HEK293 (cell line): Measurements from ENCODE around the gene THRAP3.

ENCODE experiments used
- CTCF ChIA-PET: fragments of 350-600 bp; formaldehyde crosslinking; extraction: SDS; loops from one replicate; lab custom pipeline; 2021; ENCODE audit warnings: antibody characterized with exemption; lab: Yijun Ruan, JAX
- POLR2A ChIA-PET: fragments of 300-600 bp; formaldehyde crosslinking; extraction: SDS; loops from one replicate; lab custom pipeline; 2020; ENCODE audit warnings: antibody characterized with exemption, inconsistent platforms; lab: Yijun Ruan, JAX
- H3K27ac ChIP-seq: fragments of 200-500 bp; sonication (Bioruptor generic); 2 replicates; pipeline ENCODE4 v1.5.1; 2014; ENCODE audit warnings: low read depth, low read length, control low read depth, inconsistent platforms; ENCODE audit errors: extremely low read depth
- H3K36me3 ChIP-seq, 2 experiments: fragments of 200-500 bp in 1 of 2; sonication (Bioruptor generic) in 1 of 2; 1 replicate in 1 of 2; 2 replicates in 1 of 2; pipeline ENCODE4 v1.5.1; 2014 to 2017; ENCODE audit warnings: inconsistent platforms in 2 of 2, low read length in 2 of 2; ENCODE audit not compliant: control insufficient read depth in 2 of 2, insufficient read depth in 1 of 2
- H3K4me1 ChIP-seq: fragments of 200-500 bp; sonication (Bioruptor generic); 2 replicates; pipeline ENCODE4 v1.5.1; 2014; ENCODE audit warnings: mild to moderate bottlenecking, low read length, inconsistent platforms; ENCODE audit not compliant: control insufficient read depth, insufficient read depth
- H3K4me3 ChIP-seq: 2 replicates; pipeline ENCODE4 v1.5.1; 2011; ENCODE audit warnings: low read depth, mild to moderate bottlenecking, control low read depth, low read length, moderate library complexity
- H3K9me3 ChIP-seq: fragments of 200-500 bp; sonication (Bioruptor generic); 2 replicates; pipeline ENCODE4 v1.5.1; 2014; ENCODE audit warnings: low read depth, low read length, inconsistent platforms; ENCODE audit not compliant: control insufficient read depth, insufficient read depth
- GLIS1 ChIP-seq: fragments of 450-650 bp; formaldehyde crosslinking; IDR thresholded peaks from 2 replicates; pipeline ENCODE4 v1.5.1; 2016; ENCODE audit warnings: missing biosample characterization, missing genetic modification characterization
- MYNN ChIP-seq: fragments of 450-650 bp; formaldehyde crosslinking; IDR thresholded peaks from 2 replicates; pipeline ENCODE4 v1.5.1; 2016; ENCODE audit warnings: missing biosample characterization, missing genetic modification characterization, borderline replicate concordance
- SCRT1 ChIP-seq: fragments of 450-650 bp; formaldehyde crosslinking; IDR thresholded peaks from 2 replicates; pipeline ENCODE4 v1.5.1; 2016; ENCODE audit warnings: missing biosample characterization, missing genetic modification characterization, borderline replicate concordance
- SP7 ChIP-seq: fragments of 450-650 bp; formaldehyde crosslinking; IDR thresholded peaks from 2 replicates; pipeline ENCODE4 v1.5.1; 2016; ENCODE audit warnings: missing biosample characterization, missing genetic modification characterization
- ZBTB48 ChIP-seq: fragments of 450-650 bp; formaldehyde crosslinking; IDR thresholded peaks from 2 replicates; pipeline ENCODE4 v1.5.1; 2016; ENCODE audit warnings: missing biosample characterization, missing genetic modification characterization
- ZBTB8A ChIP-seq: fragments of 450-650 bp; formaldehyde crosslinking; IDR thresholded peaks from 2 replicates; pipeline ENCODE4 v1.5.1; 2016; ENCODE audit warnings: missing biosample characterization, missing genetic modification characterization
- ZNF157 ChIP-seq: fragments of 450-650 bp; formaldehyde crosslinking; IDR thresholded peaks from 2 replicates; pipeline ENCODE4 v1.5.1; 2016; ENCODE audit warnings: missing biosample characterization, missing genetic modification characterization
- ZNF366 ChIP-seq: fragments of 450-650 bp; formaldehyde crosslinking; conservative IDR thresholded peaks from 2 replicates; pipeline ENCODE4 v1.5.1; 2016; ENCODE audit warnings: missing biosample characterization, missing genetic modification characterization
- ZNF571 ChIP-seq: fragments of 450-650 bp; formaldehyde crosslinking; IDR thresholded peaks from 2 replicates; pipeline ENCODE4 v1.5.0; 2017; ENCODE audit warnings: missing biosample characterization, missing genetic modification characterization
- ZNF629 ChIP-seq: fragments of 450-650 bp; formaldehyde crosslinking; IDR thresholded peaks from 2 replicates; pipeline ENCODE4 v1.5.1; 2017; ENCODE audit warnings: missing biosample characterization, missing genetic modification characterization
- ZNF768 ChIP-seq: fragments of 450-650 bp; formaldehyde crosslinking; IDR thresholded peaks from 2 replicates; pipeline ENCODE4 v1.5.1; 2018; ENCODE audit warnings: missing biosample characterization, mild to moderate bottlenecking, missing genetic modification characterization
- ZNF830 ChIP-seq: fragments of 450-650 bp; IDR thresholded peaks from 2 replicates; pipeline ENCODE4 v1.5.0; 2018; ENCODE audit warnings: missing biosample characterization, missing genetic modification characterization, low read depth, mild to moderate bottlenecking, moderate library complexity
- ZSCAN16 ChIP-seq: fragments of 450-650 bp; formaldehyde crosslinking; IDR thresholded peaks from 2 replicates; pipeline ENCODE4 v1.5.1; 2016; ENCODE audit warnings: missing biosample characterization, missing genetic modification characterization
- ZSCAN23 ChIP-seq: fragments of 450-650 bp; formaldehyde crosslinking; IDR thresholded peaks from 2 replicates; pipeline ENCODE4 v1.5.1; 2016; ENCODE audit warnings: missing biosample characterization, missing genetic modification characterization
- TF ChIP-seq, protein P1 (sequence below): fragments of 450-650 bp; formaldehyde crosslinking; IDR thresholded peaks from 2 replicates; pipeline ENCODE4 v1.5.1; 2016; ENCODE audit warnings: missing biosample characterization, missing genetic modification characterization
- TF ChIP-seq, protein P2 (sequence below): fragments of 450-650 bp; formaldehyde crosslinking; IDR thresholded peaks from 2 replicates; pipeline ENCODE4 v1.5.1; 2017; ENCODE audit warnings: missing biosample characterization, missing genetic modification characterization
- TF ChIP-seq, protein P3 (sequence below): fragments of 450-650 bp; IDR thresholded peaks from 2 replicates; pipeline ENCODE4 v1.5.1; 2018; ENCODE audit warnings: missing biosample characterization, mild to moderate bottlenecking, missing genetic modification characterization
- TF ChIP-seq, protein P4 (sequence below): fragments of 450-650 bp; formaldehyde crosslinking; IDR thresholded peaks from 2 replicates; pipeline ENCODE4 v1.5.1; 2017; ENCODE audit warnings: missing biosample characterization, mild to moderate bottlenecking, missing genetic modification characterization, moderate library complexity
- TF ChIP-seq, protein P5 (sequence below): fragments of 450-650 bp; formaldehyde crosslinking; IDR thresholded peaks from 2 replicates; pipeline ENCODE4 v1.5.1; 2016; ENCODE audit warnings: missing biosample characterization, missing genetic modification characterization
- TF ChIP-seq, protein P6 (sequence below): fragments of 450-650 bp; formaldehyde crosslinking; IDR thresholded peaks from 2 replicates; pipeline ENCODE4 v1.5.1; 2016; ENCODE audit warnings: missing biosample characterization, missing genetic modification characterization
- TF ChIP-seq, protein P7 (sequence below): fragments of 450-650 bp; formaldehyde crosslinking; IDR thresholded peaks from 2 replicates; pipeline ENCODE4; 2016; ENCODE audit warnings: missing biosample characterization, missing genetic modification characterization

Gene THRAP3

DNA sequence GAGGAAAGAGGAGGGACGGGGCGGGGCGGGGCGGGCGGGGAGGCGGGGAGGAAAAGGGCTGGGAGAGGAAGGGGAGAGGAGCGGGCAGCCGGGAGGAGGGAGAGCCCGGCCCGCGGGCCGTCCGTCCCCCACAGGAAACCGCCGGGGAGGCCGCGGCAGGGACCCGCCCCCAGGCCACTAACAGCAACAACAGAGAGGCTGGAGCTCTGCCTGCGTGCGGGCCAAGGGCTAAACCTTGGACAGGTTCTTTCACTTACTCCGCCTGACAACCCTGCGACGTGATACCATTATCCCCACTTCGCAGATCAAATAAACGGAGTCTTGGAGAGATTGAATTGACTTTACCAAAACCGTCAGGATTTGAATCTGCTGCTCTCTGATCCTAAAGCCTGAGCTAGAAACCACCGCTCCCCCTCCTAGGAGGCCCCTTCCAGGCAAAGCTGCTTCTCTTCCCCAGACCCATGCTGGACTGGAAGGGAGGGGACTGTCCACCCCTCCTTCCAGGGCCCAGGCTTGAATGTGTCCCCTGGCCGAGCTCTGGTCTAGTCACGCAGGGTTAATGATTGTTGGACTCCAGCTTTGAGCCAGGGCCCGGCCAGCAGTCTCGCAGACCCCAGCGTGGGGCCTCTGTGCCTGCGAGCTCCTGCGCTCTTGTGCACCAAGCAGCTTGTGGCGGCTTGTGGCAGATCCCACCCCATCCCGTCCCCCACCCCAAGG lies 99.6 kb downstream of the THRAP3 start, which contains the start of gene EVA1B (continued):
- TF ChIP-seq ZNF768 (tag by site-specific recombination) = 0 out of 2 replicates have a peak, but pooled peaks have one; percentile 24
- no peak for TF ChIP-seq SCRT1
- TF ChIP-seq, protein P1, sequence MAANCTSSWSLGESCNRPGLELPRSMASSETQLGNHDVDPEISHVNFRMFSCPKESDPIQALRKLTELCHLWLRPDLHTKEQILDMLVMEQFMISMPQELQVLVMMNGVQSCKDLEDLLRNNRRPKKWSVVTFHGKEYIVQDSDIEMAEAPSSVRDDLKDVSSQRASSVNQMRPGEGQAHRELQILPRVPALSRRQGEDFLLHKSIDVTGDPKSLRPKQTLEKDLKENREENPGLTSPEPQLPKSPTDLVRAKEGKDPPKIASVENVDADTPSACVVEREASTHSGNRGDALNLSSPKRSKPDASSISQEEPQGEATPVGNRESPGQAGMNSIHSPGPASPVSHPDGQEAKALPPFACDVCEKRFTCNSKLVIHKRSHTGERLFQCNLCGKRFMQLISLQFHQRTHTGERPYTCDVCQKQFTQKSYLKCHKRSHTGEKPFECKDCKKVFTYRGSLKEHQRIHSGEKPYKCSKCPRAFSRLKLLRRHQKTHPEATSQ (tag by site-specific recombination) = no peak
- TF ChIP-seq ZNF366 (tag by site-specific recombination) = no peak
- TF ChIP-seq ZBTB48 (tag by site-specific recombination) = no peak
- no peak for TF ChIP-seq ZSCAN16
- TF ChIP-seq GLIS1 (tag by site-specific recombination) = 0 out of 2 replicates have a peak, but pooled peaks have one; percentile 5
- peak; percentile 30; the same call in 1 of the 2 replicates for TF ChIP-seq SP7 (tag by site-specific recombination)
- TF ChIP-seq, protein P2, sequence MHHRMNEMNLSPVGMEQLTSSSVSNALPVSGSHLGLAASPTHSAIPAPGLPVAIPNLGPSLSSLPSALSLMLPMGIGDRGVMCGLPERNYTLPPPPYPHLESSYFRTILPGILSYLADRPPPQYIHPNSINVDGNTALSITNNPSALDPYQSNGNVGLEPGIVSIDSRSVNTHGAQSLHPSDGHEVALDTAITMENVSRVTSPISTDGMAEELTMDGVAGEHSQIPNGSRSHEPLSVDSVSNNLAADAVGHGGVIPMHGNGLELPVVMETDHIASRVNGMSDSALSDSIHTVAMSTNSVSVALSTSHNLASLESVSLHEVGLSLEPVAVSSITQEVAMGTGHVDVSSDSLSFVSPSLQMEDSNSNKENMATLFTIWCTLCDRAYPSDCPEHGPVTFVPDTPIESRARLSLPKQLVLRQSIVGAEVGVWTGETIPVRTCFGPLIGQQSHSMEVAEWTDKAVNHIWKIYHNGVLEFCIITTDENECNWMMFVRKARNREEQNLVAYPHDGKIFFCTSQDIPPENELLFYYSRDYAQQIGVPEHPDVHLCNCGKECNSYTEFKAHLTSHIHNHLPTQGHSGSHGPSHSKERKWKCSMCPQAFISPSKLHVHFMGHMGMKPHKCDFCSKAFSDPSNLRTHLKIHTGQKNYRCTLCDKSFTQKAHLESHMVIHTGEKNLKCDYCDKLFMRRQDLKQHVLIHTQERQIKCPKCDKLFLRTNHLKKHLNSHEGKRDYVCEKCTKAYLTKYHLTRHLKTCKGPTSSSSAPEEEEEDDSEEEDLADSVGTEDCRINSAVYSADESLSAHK (tag by site-specific recombination) = peak; percentile 96
- TF ChIP-seq ZNF629 (tag by site-specific recombination) = 0 out of 2 replicates have a peak, but pooled peaks have one; percentile 13

DNA sequence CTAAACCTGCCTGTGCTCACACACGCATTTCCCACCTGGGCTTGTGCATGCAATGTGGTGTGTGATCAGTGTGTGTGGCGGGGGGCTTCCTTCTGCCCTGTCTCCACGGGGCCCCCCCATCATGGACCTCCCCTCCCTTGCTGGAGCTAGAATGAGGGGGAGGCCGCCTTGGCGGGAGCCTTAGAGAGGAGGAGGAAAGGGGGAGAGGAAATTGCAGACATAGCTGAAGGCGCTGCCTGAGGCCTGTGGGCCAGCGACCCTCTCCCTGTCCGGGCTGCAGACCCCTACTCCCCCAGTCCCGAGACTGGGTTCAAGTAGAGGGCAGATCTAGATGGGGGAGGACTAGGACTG lies 100.1 kb downstream of the THRAP3 start:
- H3K4me3 ChIP-seq = no peak overlapping the region
- H3K27ac ChIP-seq = no peak overlapping the region
- ChIA-PET CTCF (interaction anchor here (0.8 to 1.5 kb wide), 2 partner anchors 15 to 44 kb away, joined by 3 to 5 read pairs; no protein-coding TSS in a partner anchor), POLR2A (interaction anchor here (0.9 to 2.2 kb wide), 4 partner anchors 16 to 173 kb away, joined by 3 to 11 read pairs (median 4); partner anchors contain the start of gene SH3D21)
- H3K4me1 ChIP-seq = no peaks in the 10 kb centered on the region; the same call in 1 of the 2 replicates
- peaks cover 0 to 22% of the 10 kb centered on the region in 2 experiments; a peak in 1 of 3 replicates for H3K36me3 ChIP-seq
- H3K9me3 ChIP-seq = no peaks in the 10 kb centered on the region
- TF ChIP-seq ZNF571 (no peak), ZBTB8A (no peak), ZNF157 (tag by site-specific recombination) (no peak), MYNN (no peak), ZSCAN23 (tag by site-specific recombination) (no peak), ZNF830 (tag by site-specific recombination) (no peak)
- TF ChIP-seq, protein P3, sequence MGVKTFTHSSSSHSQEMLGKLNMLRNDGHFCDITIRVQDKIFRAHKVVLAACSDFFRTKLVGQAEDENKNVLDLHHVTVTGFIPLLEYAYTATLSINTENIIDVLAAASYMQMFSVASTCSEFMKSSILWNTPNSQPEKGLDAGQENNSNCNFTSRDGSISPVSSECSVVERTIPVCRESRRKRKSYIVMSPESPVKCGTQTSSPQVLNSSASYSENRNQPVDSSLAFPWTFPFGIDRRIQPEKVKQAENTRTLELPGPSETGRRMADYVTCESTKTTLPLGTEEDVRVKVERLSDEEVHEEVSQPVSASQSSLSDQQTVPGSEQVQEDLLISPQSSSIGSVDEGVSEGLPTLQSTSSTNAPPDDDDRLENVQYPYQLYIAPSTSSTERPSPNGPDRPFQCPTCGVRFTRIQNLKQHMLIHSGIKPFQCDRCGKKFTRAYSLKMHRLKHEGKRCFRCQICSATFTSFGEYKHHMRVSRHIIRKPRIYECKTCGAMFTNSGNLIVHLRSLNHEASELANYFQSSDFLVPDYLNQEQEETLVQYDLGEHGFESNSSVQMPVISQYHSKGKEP = no peak
- TF ChIP-seq, protein P4, sequence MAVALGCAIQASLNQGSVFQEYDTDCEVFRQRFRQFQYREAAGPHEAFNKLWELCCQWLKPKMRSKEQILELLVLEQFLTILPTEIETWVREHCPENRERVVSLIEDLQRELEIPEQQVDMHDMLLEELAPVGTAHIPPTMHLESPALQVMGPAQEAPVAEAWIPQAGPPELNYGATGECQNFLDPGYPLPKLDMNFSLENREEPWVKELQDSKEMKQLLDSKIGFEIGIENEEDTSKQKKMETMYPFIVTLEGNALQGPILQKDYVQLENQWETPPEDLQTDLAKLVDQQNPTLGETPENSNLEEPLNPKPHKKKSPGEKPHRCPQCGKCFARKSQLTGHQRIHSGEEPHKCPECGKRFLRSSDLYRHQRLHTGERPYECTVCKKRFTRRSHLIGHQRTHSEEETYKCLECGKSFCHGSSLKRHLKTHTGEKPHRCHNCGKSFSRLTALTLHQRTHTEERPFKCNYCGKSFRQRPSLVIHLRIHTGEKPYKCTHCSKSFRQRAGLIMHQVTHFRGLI (tag by site-specific recombination) = no peak
- TF ChIP-seq, protein P5, sequence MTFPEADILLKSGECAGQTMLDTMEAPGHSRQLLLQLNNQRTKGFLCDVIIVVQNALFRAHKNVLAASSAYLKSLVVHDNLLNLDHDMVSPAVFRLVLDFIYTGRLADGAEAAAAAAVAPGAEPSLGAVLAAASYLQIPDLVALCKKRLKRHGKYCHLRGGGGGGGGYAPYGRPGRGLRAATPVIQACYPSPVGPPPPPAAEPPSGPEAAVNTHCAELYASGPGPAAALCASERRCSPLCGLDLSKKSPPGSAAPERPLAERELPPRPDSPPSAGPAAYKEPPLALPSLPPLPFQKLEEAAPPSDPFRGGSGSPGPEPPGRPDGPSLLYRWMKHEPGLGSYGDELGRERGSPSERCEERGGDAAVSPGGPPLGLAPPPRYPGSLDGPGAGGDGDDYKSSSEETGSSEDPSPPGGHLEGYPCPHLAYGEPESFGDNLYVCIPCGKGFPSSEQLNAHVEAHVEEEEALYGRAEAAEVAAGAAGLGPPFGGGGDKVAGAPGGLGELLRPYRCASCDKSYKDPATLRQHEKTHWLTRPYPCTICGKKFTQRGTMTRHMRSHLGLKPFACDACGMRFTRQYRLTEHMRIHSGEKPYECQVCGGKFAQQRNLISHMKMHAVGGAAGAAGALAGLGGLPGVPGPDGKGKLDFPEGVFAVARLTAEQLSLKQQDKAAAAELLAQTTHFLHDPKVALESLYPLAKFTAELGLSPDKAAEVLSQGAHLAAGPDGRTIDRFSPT (tag by site-specific recombination) = no peak
- TF ChIP-seq, protein P6, sequence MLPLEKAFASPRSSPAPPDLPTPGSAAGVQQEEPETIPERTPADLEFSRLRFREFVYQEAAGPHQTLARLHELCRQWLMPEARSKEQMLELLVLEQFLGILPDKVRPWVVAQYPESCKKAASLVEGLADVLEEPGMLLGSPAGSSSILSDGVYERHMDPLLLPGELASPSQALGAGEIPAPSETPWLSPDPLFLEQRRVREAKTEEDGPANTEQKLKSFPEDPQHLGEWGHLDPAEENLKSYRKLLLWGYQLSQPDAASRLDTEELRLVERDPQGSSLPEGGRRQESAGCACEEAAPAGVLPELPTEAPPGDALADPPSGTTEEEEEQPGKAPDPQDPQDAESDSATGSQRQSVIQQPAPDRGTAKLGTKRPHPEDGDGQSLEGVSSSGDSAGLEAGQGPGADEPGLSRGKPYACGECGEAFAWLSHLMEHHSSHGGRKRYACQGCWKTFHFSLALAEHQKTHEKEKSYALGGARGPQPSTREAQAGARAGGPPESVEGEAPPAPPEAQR (tag by site-specific recombination) = no peak
- TF ChIP-seq, protein P7, sequence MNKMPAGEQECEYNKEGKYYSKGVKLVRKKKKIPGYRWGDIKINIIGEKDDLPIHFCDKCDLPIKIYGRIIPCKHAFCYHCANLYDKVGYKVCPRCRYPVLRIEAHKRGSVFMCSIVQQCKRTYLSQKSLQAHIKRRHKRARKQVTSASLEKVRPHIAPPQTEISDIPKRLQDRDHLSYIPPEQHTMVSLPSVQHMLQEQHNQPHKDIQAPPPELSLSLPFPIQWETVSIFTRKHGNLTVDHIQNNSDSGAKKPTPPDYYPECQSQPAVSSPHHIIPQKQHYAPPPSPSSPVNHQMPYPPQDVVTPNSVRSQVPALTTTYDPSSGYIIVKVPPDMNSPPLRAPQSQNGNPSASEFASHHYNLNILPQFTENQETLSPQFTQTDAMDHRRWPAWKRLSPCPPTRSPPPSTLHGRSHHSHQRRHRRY (tag by site-specific recombination) = no peak
